ENCODE results near the gene APOC1. TPM values are rescaled to one million over a fixed set of nuclear protein-coding genes. Genes with fewer than 3 reads are reported as not detected.

APOC1 gene
- total and polyA plus RNA-seq, 8 donors: 1.1 to 213 (median 6.3) TPM

- ATAC-seq (no peak), FAIRE-seq (no peak), DNase-seq (peak in 1 of 6 donors; percentile 67)
- Histone ChIP-seq H3K9me3 (no peaks in the 10 kb centered on the region), H3K27me3 (no peaks in the 10 kb centered on the region), H3K4me3 (no peak overlapping the region), H3K27ac (no peak overlapping the region), H3K4me1 (peaks cover 4 to 10% (median 5%) of the 10 kb centered on the region in 3 donors), H3K36me3 (peaks cover 0 to 21% (median 0%) of the 10 kb centered on the region in 3 donors)
- intact Hi-C loops (cut with DNase I): loop anchor here in 2 of 3 donors (5.0 to 10.0 kb wide), 2 partner anchors 52 to 154 kb away; no protein-coding TSS in a partner anchor
- TF ChIP-seq CTCF (IDR thresholded peaks at IDR 0.05): no peak
- 91 to 95% methylated on average over 19 of the region's 19 CpGs for WGBS, 2 donors
These were observed 13.8 kb upstream of the APOC1 start for GRCh38 chr19:44900328-44901244.

- TF ChIP-seq CTCF (IDR thresholded peaks at IDR 0.05): no peak
- H3K4me3 ChIP-seq: no peak overlapping the region
- H3K36me3 ChIP-seq: peaks cover 0 to 16% (median 0%) of the 10 kb centered on the region in 3 donors
- FAIRE-seq (no peak), ATAC-seq (peak in 1 of 4 donors; percentile 3), DNase-seq (no peak)
- 68 to 77% methylated on average over 13 to 15 of the region's 15 CpGs for WGBS, 2 donors
- no peaks in the 10 kb centered on the region for H3K27me3 ChIP-seq
- no peaks in the 10 kb centered on the region for H3K9me3 ChIP-seq
- intact Hi-C loops (cut with DNase I): loop anchor here in 2 of 3 donors (5.0 to 10.0 kb wide), 2 partner anchors 49 to 152 kb away; no protein-coding TSS in a partner anchor
- peaks cover 4 to 10% (median 5%) of the 10 kb centered on the region in 3 donors for H3K4me1 ChIP-seq
- H3K27ac ChIP-seq: no peak overlapping the region
These were observed 11.2 kb upstream of the APOC1 start for GRCh38 chr19:44903216-44903601.

GRCh38 chr19:44903602-44904425, 10.6 kb upstream of the APOC1 start:
- no peak overlapping the region for H3K4me3 ChIP-seq
- 7% methylated on average over 24 of the region's 24 CpGs for WGBS, 2 donors
- no peaks in the 10 kb centered on the region for H3K9me3 ChIP-seq
- no peak for FAIRE-seq
- intact Hi-C loops (cut with DNase I): loop anchor here in 2 of 3 donors (5.0 to 10.0 kb wide), 2 partner anchors 48 to 151 kb away; no protein-coding TSS in a partner anchor
- DNase-seq: peak; percentile 46 to 94 (median 76)
- H3K4me1 ChIP-seq: peaks cover 4 to 10% (median 5%) of the 10 kb centered on the region in 3 donors
- peak; percentile 97 to 99 (median 98) for TF ChIP-seq CTCF (IDR thresholded peaks at IDR 0.05)
- H3K36me3 ChIP-seq: peaks cover 0 to 16% (median 0%) of the 10 kb centered on the region in 3 donors
- ATAC-seq: peak; percentile 82 to 87 (median 83)
- H3K27me3 ChIP-seq: no peaks in the 10 kb centered on the region
- no peak overlapping the region for H3K27ac ChIP-seq

- no peak overlapping the region for H3K4me3 ChIP-seq
- no peak for DNase-seq
- ATAC-seq: peak in 3 of 4 donors; percentile 2 to 13 (median 8)
- WGBS, 2 donors: 36 to 39% methylated on average over 12 of the region's 12 CpGs
- intact Hi-C loops (cut with DNase I): loop anchor here in 2 of 3 donors (5.0 to 10.0 kb wide), 2 partner anchors 48 to 150 kb away; no protein-coding TSS in a partner anchor
- H3K4me1 ChIP-seq: peaks cover 4 to 10% (median 5%) of the 10 kb centered on the region in 3 donors
- H3K27me3 ChIP-seq: no peaks in the 10 kb centered on the region
- H3K36me3 ChIP-seq: peaks cover 0 to 16% (median 0%) of the 10 kb centered on the region in 3 donors
- no peak for TF ChIP-seq CTCF (IDR thresholded peaks at IDR 0.05)
- no peak for FAIRE-seq
- H3K9me3 ChIP-seq: no peaks in the 10 kb centered on the region
- H3K27ac ChIP-seq: no peak overlapping the region
These were observed 9.9 kb upstream of the APOC1 start for GRCh38 chr19:44904426-44904994.

Measured in pancreas (tissue), 10 donors.